GM20000 (cell line): ENCODE measurements around the gene ATP10B.
A peak's percentile ranks its signal among the peaks of the same experiment; 100 is the strongest.

Experiments used
- DNase-seq: peaks from one replicate; pipeline ENCODE4 v3.0.0; 2012; ENCODE audit warnings: low spot score
- CTCF ChIP-seq: IDR thresholded peaks from 2 replicates; pipeline ENCODE4 v1.5.1; 2012; ENCODE audit warnings: mild to moderate bottlenecking, control low read depth; ENCODE audit errors: extremely low read depth, missing control alignments

ATP10B gene

DNA sequence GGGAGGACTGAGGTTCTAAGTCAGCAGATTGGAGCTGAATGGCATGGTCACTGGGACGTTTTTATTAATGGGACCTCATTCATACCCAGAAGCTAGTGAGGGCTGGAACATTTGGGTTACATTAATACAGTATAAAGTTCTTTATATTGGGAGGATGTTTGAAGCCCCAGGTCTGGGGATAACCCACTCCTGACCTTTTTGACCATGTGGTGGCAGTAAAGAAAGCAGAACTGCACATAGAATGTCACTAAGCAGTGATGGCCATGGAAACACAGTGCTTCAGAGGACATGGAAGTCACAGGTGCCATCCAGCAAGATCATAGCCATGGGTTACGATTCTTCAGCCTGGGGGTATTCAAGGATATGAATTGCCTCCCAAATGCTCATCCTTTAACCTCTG lies 176.0 kb downstream of the ATP10B start:
- no peak for DNase-seq
- peak; percentile 7 for TF ChIP-seq CTCF

- no peak for DNase-seq
- TF ChIP-seq CTCF = no peak
These were observed 177.1 kb downstream of the ATP10B start for GRCh38 chr5:160674901-160675300.

GRCh38 chr5:160672521-160672920 lies 179.5 kb downstream of the ATP10B start:
- TF ChIP-seq CTCF = no peak
- DNase-seq = no peak

GRCh38 chr5:160668356-160668755 lies 183.7 kb downstream of the ATP10B start:
- no peak for TF ChIP-seq CTCF
- DNase-seq = no peak

GRCh38 chr5:160667160-160667559 lies 184.9 kb downstream of the ATP10B start:
- TF ChIP-seq CTCF = no peak
- no peak for DNase-seq

DNA sequence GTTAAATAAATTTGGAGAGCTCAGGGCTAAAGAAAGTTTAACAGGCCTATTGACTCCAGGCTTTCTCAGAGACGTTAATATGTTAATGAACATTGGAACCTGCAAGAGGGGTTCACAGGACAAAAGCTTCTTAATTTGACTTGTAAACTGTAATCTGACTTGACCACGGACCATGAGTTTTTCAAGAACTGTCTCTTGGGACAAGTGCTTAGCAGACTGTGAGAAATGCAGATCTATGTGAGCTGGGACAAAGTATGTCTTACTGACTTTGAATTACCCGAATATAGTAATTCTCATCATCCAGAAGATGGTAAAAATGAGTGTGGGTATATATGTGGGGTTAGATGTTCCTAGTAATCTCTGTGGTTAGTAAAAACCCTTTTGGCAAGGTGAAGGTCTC lies 186.6 kb downstream of the ATP10B start:
- DNase-seq = no peak
- TF ChIP-seq CTCF = no peak

DNA sequence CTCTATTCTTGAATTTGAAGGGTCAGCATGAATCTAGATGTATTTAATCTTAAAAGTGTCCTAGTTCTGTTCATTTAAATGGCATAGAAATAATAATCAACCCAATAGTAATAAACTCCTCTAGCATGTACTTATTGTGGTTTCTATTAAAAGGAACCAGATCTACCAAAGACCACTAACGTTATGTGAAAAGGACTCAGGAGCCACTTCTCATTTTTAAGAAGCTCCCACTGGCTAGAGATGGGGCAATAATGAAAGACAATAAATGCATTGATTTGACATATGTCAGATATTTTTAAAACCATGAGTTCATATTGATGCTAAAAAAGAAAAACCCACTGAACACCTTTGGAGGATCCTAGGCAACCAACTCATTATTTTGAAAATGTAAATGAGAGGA lies 191.9 kb downstream of the ATP10B start:
- no peak for DNase-seq
- TF ChIP-seq CTCF = no peak
